Muscle layer of duodenum (tissue), 2 donors: ENCODE measurements around the gene SURF4.
"Not testable (repeated sequence)": the region's sequence is repeated elsewhere in the genome, so short reads cannot be mapped to it uniquely, and the experiment has no call there.

Experiments used
- H3K27ac ChIP-seq: one replicate; pipeline ENCODE4 v1.7.0; 2013; ENCODE audit warnings: mild to moderate bottlenecking, low read length
- H3K27me3 ChIP-seq: one replicate; pipeline ENCODE4 v1.7.0; 2013; ENCODE audit warnings: low read depth, mild to moderate bottlenecking, control low read depth, low read length
- H3K36me3 ChIP-seq, 2 donors: one replicate each; pipeline ENCODE4 v1.7.0; 2013; ENCODE audit warnings: low read length in 2 of 2, control low read depth in 1 of 2, mild to moderate bottlenecking in 1 of 2; ENCODE audit not compliant: insufficient read depth in 2 of 2, control insufficient read depth in 1 of 2
- H3K4me1 ChIP-seq, 2 donors: one replicate each; pipeline ENCODE4 v1.7.0; 2013; ENCODE audit warnings: low read length in 2 of 2, mild to moderate bottlenecking in 2 of 2, control low read depth in 1 of 2, moderate library complexity in 1 of 2; ENCODE audit not compliant: insufficient read depth in 2 of 2, control insufficient read depth in 1 of 2
- H3K4me3 ChIP-seq, 2 donors: one replicate each; pipeline ENCODE4 v1.7.0; 2013; ENCODE audit warnings: low read length in 2 of 2, low read depth in 1 of 2, mild to moderate bottlenecking in 1 of 2
- H3K9me3 ChIP-seq, 2 donors: one replicate each; pipeline ENCODE4 v1.7.0; 2013; ENCODE audit warnings: low read length in 2 of 2, control low read depth in 1 of 2, mild to moderate bottlenecking in 1 of 2; ENCODE audit not compliant: control insufficient read depth in 1 of 2
- donor health status: healthy.

Gene SURF4

DNA sequence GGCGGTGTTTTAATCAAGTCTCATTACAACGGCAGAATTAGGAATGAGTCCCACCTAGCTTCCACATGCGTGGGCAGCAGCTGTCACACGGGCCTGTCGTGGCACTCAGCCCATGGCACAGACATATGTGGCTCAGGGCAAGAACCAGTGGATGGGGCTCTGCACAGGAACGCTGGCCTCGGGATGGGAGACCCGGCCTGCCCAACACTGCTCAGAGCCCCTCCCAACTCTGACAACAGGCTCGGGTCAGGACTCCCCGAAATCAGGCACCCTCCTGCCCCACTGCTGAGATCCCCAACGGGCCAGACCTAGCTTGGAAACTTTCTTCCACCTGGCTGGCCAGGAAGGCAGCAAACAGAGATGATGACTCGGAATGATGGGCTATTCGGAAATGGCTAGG lies 34.9 kb downstream of the SURF4 start:
- Histone ChIP-seq H3K27ac (no peak overlapping the region), H3K9me3 (no peaks in the 10 kb centered on the region), H3K36me3 (peaks cover 40 to 60% of the 10 kb centered on the region in 2 donors), H3K27me3 (no peaks in the 10 kb centered on the region), H3K4me3 (peak overlapping the region in 1 of 2 donors; percentile 21), H3K4me1 (peaks cover 0 to 6% of the 10 kb centered on the region in 2 donors)

DNA sequence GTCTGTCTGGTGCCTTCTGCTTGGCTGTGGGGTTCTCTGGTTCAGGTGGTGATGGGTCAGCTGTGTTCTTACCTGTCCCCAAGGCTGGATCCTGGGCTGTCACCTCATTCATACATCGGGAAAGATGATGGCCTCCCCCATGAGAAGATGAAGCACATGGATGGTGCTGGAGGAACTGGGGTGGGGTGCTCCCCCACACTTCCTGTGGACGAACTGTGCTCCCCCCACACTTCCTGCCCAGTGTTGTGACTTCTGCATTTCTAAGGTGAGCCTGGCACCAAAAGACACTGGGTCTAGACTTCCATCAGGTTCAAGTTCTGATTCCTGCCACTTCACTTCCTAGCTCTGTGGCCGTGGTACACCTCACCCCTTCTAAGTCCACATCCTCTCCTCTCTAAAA lies 35.6 kb downstream of the SURF4 start:
- Histone ChIP-seq H3K9me3 (no peaks in the 10 kb centered on the region), H3K27me3 (no peaks in the 10 kb centered on the region), H3K4me1 (peaks cover 0 to 6% of the 10 kb centered on the region in 2 donors), H3K27ac (no peak overlapping the region), H3K4me3 (peak overlapping the region in 1 of 2 donors; percentile 21), H3K36me3 (peaks cover 37 to 58% of the 10 kb centered on the region in 2 donors)

DNA sequence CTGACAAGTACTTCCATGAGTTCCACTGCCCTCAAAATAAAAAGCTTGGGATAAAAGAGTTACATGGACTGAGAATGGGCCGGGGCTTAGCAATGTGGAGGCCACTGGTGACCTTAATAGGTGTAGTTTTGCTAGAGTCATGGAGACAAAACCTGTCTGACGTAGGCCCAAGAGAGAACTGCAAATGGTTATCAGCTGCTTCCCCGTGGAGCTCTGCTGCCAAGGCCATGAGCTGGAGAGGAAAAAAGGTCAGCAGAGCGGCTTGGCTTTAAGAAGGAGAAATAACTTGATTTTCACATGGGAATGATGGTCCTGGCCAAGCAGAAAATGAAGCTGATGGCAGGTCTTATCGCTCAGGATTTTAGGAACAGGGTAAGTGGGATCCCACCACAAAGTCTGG lies 36.2 kb downstream of the SURF4 start:
- Histone ChIP-seq H3K27ac (no peak overlapping the region), H3K9me3 (no peaks in the 10 kb centered on the region), H3K36me3 (peaks cover 35 to 52% of the 10 kb centered on the region in 2 donors), H3K4me3 (no peak overlapping the region), H3K4me1 (peaks cover 1 to 12% of the 10 kb centered on the region in 2 donors), H3K27me3 (no peaks in the 10 kb centered on the region)

DNA sequence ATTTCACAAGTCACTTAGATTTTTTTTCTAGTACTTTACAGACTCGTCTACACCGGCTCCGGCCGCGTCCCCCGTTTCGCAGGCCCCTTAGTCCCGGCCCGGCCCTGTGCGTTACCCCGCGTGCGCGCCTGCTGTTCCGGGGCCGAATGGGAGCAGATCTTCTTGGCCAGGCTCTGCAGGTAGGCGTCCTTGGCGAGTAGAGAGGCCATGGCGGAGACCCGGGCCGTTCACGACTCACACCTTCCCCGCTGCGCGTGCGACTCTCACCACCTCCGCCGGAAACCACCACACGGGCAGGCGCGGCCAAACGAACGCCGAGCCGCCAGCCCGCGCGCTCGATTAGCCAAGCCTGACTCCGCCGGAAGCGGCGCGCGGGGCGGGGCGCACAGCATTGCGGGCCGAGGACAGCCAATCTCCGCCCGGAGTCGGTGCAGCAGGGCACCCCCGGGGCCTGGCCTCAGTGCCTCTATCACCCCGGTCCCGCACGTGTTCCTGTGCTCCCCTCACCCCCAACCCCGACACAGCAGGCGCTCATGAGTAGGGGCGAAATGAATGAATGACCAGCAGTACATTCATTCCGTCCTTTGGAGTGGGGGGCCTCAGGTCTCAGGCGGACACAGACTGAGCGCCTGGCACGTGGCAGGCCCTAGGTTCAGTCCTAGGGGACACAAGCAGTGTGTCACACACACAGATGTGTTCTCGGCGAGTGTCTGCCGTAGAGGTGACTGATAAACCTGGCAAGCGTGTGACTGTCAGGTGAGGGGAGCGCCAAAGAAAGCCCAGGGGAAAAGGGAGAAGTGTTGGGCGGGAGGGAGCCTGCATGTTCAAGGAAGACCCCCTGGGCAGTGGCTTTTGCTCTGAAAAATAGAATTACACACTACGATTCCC lies 39.7 kb downstream of the SURF4 start, which contains the start of gene SURF6:
TSS of gene SURF6 (minus strand) at position 265 of the 888 bp plus-strand sequence. CDS start at position 209, 56 bp downstream.
- H3K27ac ChIP-seq, result peak within 1 kb of the TSS; percentile 72
- peaks cover 40 to 49% of the 10 kb centered on the region in 2 donors for H3K36me3 ChIP-seq
- H3K4me1 ChIP-seq, result peaks cover 8 to 22% of the 10 kb centered on the region in 2 donors
- H3K27me3 ChIP-seq, result no peaks in the 10 kb centered on the region
- H3K9me3 ChIP-seq, result no peaks in the 10 kb centered on the region
- peak within 1 kb of the TSS; percentile 79 to 92 for H3K4me3 ChIP-seq

DNA sequence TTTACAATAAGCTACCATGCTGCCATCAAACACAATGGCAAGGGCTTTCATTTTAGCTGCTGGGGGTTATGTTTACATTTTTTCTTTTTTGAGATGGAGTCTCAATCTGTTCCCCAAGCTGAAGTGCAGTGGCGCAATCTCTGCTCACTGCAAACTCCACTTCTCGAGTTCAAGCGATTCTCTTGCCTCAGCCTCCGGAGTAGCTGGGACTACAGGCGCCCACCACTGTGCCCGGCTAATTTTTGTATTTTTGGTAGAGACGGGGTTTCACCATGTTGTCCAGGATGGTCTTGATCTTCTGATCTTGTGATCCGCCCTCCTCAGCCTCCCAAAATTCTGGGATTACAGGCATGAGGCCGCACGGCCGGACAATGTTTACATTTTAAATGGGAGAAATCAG lies 41.0 kb downstream of the SURF4 start:
- H3K9me3 ChIP-seq, H3K27me3 ChIP-seq: not testable (repeated sequence)
- Histone ChIP-seq H3K4me3 (peak overlapping the region; percentile 79 to 92), H3K36me3 (peaks cover 35 to 48% of the 10 kb centered on the region in 2 donors), H3K4me1 (peaks cover 8 to 22% of the 10 kb centered on the region in 2 donors), H3K27ac (peak overlapping the region; percentile 39)

DNA sequence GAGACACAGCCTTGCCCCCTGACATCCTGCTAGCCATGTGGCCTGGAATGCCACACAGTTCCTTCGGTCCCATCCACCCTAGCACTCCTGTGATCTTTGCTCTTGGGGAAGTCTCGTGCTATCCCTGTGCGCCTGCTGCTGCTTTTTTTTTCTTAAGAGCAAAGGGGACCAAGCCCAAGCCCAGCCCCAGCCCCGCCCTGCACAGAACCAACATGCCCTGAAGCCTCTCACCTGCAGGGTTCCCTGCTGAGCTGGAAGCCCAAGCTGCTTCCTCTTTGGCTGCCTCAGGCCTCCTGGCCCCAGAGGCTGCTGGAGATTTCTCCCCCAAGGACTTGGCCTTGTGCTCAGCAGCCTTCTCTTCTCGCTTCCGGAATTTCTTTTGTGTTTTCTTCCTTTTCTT lies 41.7 kb downstream of the SURF4 start:
- peaks cover 33 to 44% of the 10 kb centered on the region in 2 donors for H3K36me3 ChIP-seq
- no peaks in the 10 kb centered on the region for H3K27me3 ChIP-seq
- H3K4me3 ChIP-seq, result peak overlapping the region in 1 of 2 donors; percentile 42
- H3K9me3 ChIP-seq, result no peaks in the 10 kb centered on the region
- peaks cover 8 to 20% of the 10 kb centered on the region in 2 donors for H3K4me1 ChIP-seq
- peak overlapping the region; percentile 39 for H3K27ac ChIP-seq

DNA sequence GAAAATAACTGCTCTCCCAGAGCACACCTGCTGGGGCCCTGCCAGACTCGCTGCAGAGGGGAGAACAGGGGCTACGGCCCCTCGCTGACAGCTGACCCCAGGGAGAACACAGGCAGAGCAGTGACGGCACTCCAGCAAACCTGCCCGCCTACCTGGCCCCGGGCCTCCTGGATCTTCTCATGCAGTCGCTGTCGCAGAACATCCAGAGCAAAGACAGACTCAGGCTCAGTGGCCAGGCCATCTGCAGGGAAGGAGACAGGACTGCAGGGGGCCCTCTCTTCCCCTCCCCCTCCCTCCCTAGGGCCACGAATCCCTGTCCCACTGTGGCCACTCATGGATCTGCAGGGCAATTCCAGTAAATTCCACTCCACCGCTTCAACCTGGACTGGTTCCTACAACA lies 42.3 kb downstream of the SURF4 start:
- Histone ChIP-seq H3K27ac (peak overlapping the region; percentile 39), H3K4me3 (peak overlapping the region in 1 of 2 donors; percentile 11), H3K36me3 (peaks cover 33 to 44% of the 10 kb centered on the region in 2 donors), H3K4me1 (peaks cover 8 to 18% of the 10 kb centered on the region in 2 donors), H3K9me3 (no peaks in the 10 kb centered on the region), H3K27me3 (no peaks in the 10 kb centered on the region)

DNA sequence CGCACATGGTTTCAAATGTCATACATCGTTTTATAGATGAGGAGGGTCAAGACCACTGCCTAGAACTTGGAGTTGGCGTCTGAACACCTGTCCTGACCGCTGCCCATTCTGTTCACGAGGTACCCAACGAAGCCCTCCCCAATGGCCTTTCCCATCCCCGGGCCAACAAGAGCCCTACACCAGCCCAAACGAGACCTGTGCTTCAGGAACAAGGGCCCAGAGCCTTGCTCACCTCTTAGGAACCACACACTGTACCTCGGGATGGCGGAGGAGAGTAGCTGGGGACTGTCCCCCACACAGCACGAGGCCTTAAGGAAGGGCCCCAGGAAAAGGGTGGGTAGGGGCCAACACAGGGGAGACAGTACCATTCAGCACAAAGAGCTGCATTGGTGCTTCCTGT lies 42.8 kb downstream of the SURF4 start:
- Histone ChIP-seq H3K36me3 (peaks cover 33 to 44% of the 10 kb centered on the region in 2 donors), H3K4me3 (no peak overlapping the region), H3K27me3 (no peaks in the 10 kb centered on the region), H3K4me1 (peaks cover 8 to 18% of the 10 kb centered on the region in 2 donors), H3K9me3 (no peaks in the 10 kb centered on the region), H3K27ac (no peak overlapping the region)

DNA sequence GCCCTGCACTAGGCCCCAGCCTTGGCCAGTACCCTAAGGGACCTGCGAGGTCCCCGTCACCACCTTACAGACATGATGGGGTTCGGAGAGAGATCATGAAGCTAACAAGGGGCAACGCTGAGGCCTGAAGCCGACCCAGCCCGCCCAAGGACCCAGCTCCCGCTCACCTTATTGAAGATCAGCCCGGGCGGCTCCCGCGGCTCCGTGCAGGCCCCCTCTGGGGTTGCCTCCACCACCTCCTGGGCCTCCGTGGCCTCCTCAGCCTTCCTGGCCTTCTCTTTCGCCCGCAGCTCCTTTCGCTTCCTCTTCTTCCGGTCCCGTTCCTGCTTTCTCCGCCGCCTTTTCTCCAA lies 43.5 kb downstream of the SURF4 start:
- Histone ChIP-seq H3K9me3 (no peaks in the 10 kb centered on the region), H3K27me3 (no peaks in the 10 kb centered on the region), H3K27ac (no peak overlapping the region), H3K4me3 (no peak overlapping the region), H3K4me1 (peaks cover 8 to 18% of the 10 kb centered on the region in 2 donors), H3K36me3 (peaks cover 33 to 44% of the 10 kb centered on the region in 2 donors)

DNA sequence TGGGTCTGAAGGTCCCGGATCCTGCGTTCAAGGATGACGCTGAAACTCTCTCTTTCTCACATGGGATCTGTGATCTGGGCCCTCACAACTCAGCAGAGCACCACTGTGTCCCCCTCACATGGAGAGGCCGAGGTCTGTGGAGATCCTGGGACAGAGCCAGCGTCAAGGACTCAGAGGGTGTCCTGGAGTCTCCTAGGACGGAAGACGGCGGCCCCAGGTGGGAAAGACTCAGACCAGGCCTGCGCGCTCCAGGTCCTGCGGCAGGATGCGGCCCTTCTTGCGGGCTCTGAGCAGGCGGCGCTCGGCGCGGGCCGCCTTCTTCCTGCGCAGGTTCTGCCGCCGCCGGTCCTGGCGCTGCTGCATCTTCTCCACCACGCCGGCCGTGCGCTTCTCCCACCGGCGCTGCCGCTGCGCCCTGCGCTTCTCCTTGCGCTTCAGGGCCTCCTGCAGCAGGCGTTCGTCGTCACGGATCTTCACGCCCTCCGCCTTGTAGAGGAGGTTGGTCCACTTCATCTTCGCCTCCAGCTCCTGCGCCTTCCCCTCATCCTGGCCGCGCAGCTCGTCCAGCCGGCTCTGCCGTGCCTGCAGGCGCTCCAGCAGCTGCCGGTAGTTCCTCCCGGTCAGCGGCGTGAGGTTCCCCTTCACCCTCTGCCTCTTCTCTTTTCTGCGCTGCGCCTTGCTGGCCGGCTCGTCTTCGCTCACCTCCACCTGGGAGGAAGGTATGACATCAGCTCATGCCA lies 44.0 kb downstream of the SURF4 start:
- no peak overlapping the region for H3K4me3 ChIP-seq
- peaks cover 8 to 18% of the 10 kb centered on the region in 2 donors for H3K4me1 ChIP-seq
- H3K27me3 ChIP-seq, result no peaks in the 10 kb centered on the region
- no peak overlapping the region for H3K27ac ChIP-seq
- H3K36me3 ChIP-seq, result peaks cover 33 to 44% of the 10 kb centered on the region in 2 donors
- no peaks in the 10 kb centered on the region for H3K9me3 ChIP-seq

DNA sequence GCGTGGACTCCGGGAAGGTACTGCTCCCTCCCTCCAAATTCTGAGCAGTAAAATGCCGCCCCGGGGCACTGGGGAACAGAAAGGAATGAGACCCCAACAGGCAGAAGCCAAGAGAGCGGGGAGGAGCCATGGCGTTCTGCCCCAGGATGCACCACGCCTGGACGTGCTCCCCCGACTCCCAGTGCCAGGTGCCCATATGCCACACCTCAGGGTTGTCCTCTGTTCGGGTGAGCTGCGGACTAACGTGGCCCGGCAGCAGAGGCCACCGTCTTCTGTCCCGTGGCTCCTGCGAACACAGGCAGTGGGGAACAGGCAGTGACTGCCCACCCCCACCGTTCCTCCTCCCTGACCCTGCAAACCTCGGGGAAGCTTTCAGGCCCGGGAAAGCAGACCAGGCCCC lies 44.6 kb downstream of the SURF4 start:
- Histone ChIP-seq H3K36me3 (peaks cover 33 to 44% of the 10 kb centered on the region in 2 donors), H3K9me3 (no peaks in the 10 kb centered on the region), H3K27ac (no peak overlapping the region), H3K4me3 (no peak overlapping the region), H3K27me3 (no peaks in the 10 kb centered on the region), H3K4me1 (peaks cover 8 to 18% of the 10 kb centered on the region in 2 donors)
